ENCODE results near the gene TRERF1. TPM values are rescaled to one million over a fixed set of nuclear protein-coding genes. Genes with fewer than 3 reads are reported as not detected.

Gene TRERF1
- total RNA-seq, 1 donor, result 12.0 TPM

DNA sequence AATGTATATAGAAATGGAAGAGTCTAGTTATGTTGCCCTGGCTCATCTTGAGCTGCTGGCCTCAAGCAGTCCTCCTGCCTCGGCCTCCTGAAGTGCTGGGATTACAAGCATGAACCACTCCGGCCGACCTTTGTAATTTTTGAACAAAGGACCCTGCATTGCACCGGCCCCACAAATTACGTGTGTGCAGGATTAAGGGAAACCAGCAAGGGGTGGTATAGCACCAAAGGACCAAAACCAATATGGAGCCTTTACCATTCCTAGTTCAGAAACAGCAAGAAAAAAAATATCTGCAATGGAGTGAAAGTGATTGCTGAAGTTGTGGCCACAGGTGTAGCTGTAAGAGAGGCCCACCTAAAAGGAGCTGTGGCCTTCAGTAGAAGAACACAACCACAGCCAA lies 8.2 kb upstream of the TRERF1 start:
- TF ChIP-seq, protein P1, sequence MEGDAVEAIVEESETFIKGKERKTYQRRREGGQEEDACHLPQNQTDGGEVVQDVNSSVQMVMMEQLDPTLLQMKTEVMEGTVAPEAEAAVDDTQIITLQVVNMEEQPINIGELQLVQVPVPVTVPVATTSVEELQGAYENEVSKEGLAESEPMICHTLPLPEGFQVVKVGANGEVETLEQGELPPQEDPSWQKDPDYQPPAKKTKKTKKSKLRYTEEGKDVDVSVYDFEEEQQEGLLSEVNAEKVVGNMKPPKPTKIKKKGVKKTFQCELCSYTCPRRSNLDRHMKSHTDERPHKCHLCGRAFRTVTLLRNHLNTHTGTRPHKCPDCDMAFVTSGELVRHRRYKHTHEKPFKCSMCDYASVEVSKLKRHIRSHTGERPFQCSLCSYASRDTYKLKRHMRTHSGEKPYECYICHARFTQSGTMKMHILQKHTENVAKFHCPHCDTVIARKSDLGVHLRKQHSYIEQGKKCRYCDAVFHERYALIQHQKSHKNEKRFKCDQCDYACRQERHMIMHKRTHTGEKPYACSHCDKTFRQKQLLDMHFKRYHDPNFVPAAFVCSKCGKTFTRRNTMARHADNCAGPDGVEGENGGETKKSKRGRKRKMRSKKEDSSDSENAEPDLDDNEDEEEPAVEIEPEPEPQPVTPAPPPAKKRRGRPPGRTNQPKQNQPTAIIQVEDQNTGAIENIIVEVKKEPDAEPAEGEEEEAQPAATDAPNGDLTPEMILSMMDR (IDR thresholded peaks at IDR 0.05; ENCODE audit: insufficient read depth, low read length), result no peak
- no peak for DNase-seq (ENCODE audit: low read depth)
- H3K4me3 ChIP-seq (ENCODE audit: low read depth, low read length), result no peak overlapping the region

DNA sequence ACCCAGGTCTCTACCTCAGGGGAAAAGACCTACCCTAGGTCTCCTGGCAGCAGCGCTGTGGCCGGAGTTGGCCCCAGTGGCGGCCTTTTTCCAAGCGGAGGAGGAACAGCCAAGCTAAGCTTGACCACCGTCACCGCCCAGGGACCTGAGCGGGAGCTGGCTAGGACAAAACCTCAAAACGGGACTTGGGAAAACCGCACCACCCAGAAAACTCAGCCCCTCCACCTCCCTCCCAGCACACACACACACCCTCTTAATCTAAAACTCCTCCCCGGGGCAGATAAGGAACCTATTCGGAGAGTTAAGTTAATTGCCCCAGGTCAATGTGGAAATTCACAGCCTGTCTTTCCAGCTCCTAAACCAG lies 2.7 kb upstream of the TRERF1 start:
- peak overlapping the region; percentile 79 for H3K4me3 ChIP-seq (ENCODE audit: low read depth, low read length)
- peak; percentile 61 for DNase-seq (ENCODE audit: low read depth)
- TF ChIP-seq, protein P1 (IDR thresholded peaks at IDR 0.05; ENCODE audit: insufficient read depth, low read length), result no peak

DNA sequence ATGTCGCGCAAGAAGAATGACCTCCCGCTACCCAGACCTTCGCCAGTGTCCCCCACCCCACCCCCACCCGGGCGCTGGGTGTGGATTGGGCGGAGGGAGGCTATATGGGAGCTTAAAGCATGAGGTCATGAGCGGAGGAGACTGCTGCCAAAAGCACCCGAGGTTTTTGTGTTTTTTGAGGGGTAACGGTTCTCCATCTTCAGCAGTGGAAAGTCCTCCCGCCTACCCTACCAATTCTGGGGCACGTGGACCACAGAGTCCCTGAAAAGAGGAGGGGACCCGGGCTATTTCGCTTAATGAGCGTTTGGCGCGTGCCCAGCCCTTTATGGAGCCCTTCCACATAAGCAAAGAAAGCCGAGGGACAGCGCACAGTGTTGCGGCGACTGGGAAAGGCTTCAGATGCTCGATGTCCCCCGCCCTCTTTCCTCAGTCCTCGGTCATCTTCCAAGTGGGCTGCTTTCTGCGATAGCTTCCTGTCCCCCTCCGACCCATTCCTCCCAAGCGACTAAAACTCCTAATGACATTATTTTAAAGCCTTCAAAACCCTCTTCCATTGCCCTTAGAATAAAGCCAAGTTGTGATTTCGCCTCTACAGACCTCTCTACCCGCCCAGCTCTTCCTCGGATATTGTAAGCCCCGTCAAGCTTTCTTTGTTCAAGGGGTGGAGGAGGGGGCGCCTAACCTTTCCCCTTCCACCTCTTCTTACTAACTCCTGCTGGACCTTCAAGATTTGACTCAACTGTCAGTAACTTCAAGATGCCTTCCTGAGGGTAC lies 2.1 kb upstream of the TRERF1 start:
- peak; percentile 66 for DNase-seq (ENCODE audit: low read depth)

DNA sequence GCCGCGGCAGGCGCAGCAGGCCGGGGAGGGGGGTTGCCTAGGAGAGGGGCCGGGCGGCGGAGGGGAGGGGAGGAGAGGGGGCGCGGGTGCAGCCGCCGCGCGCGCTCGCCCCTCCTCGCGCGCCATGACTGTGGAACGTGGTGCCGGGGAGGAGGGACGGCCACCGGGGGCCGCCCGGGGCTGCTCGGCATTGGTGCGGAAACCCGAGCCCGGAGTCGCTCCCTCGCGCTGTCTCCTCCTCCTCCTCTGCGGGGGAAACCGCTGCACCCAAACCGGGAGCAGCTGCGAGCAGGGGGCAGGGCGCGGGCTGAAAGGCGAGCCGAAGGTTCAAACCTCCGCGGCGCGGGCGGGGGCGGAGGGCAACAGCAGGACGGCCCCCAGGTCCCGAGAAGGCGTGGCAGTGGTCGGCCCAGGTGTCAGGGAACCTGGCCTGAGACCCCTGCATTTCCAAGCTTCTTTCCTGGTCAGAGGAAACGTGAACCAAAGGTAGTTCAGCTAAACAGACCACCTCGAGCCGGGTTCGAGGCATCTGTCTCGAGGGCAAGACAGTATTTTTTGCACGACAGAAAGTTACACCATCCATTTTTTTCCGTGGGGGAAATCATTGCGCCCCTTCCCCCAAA lies 1.4 kb upstream of the TRERF1 start:
- peak; percentile 86 for DNase-seq (ENCODE audit: low read depth)
- peak overlapping the region; percentile 79 for H3K4me3 ChIP-seq (ENCODE audit: low read depth, low read length)
- TF ChIP-seq, protein P1 (IDR thresholded peaks at IDR 0.05; ENCODE audit: insufficient read depth, low read length), result no peak

More for the DNA sequence above, 2.1 kb upstream of the TRERF1 start:
- H3K4me3 ChIP-seq (ENCODE audit: low read depth, low read length), result peak overlapping the region; percentile 79
- TF ChIP-seq, protein P1 (IDR thresholded peaks at IDR 0.05; ENCODE audit: insufficient read depth, low read length), result no peak

DNA sequence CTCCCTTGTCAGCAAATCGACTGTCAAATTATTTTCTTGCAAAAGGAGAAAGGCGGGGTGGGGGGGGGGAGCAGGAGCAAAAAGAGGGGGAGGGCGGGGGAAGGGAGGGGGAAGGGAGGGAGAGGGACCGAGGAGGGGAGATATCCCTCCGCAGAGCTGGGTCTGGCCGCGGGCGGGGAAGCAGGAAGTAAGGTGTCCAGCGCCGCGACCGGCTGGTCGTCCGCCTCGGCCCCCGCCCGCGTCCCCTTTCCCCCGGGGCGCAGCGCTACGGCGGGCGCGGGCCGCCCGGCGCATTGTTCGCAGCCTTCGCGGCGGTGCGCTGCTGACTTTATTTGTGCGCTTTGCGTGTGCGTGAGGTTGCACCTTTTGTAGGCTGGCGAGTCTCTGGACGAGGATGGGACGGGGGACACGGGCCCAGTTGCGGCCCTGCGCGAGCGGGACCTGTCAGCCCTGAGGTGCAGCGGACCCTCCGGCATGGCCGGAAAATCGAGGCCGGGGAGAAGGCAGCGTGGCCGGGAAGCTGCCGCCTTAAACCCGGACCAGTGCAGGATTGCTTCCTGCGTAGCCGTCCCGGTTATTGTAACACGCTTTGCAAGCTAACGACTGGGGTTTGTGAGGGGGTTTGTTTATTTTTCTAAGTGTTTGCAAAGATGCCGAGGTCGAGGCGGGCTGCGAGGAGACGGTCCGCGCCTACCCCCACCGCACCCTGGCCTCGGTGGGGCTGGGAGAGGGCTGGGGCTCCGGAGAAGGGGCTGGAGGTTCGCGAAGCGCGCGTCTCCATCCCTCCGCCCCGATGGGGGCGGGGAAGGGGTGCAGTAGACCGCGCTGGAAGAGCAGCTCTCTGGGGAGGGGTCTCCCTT lies 675 bp upstream of the TRERF1 start:
- peak; percentile 74 for DNase-seq (ENCODE audit: low read depth)
- TF ChIP-seq, protein P1 (IDR thresholded peaks at IDR 0.05; ENCODE audit: insufficient read depth, low read length), result no peak
- H3K4me3 ChIP-seq (ENCODE audit: low read depth, low read length), result peak overlapping the region; percentile 79

DNA sequence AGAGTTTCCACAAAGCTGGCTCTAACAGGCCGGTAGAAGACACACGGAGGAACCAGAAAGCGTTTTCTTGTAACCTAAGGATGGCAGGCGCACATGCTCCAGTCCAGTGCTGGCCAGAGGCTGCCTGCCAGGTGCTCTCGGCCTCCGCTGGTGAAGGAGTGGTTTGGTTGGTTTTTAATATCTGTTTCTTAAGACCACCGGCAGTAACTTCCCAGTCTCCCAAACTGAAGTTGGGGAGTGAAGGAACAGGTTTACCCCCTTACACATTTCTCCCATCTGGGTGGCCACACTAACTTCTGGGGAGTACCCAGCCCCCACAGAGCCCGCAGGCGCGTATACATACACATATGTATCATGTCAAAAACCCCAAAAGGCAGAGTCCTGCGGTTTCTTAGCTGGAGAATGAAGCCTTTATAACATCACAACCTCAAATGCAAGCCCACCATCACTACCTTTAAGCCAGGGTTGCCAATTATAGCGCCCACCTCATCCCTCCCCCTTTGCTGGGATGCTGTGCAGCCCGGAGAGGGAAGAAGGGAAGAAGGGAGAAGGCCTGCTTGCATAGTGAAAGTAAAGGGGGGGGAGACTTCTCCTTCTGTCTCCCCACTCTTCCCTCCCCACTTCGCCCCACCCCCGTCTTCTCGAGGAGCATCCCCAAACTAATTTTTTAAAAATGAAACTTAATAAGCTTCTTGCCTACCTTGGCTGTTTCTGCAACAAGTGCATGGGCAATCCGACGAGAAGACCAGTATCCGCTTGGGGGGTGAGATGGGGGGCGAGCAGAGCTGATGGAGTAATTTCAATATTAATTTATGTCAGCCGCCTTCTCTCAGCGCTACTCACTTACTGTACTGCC lies 1.0 kb downstream of the TRERF1 start:
- peak; percentile 37 for DNase-seq (ENCODE audit: low read depth)

More for the DNA sequence above, 1.0 kb downstream of the TRERF1 start:
- TF ChIP-seq, protein P1 (IDR thresholded peaks at IDR 0.05; ENCODE audit: insufficient read depth, low read length), result no peak
- peak overlapping the region; percentile 79 for H3K4me3 ChIP-seq (ENCODE audit: low read depth, low read length)

Measured in fibroblast of the aortic adventitia (primary cell).